CMK (cell line): Measurements from ENCODE around the gene ACBD3.
"Not testable (repeated sequence)": the region's sequence is repeated elsewhere in the genome, so short reads cannot be mapped to it uniquely, and the experiment has no call there.

Source experiments
- DNase-seq: peaks from one replicate; pipeline ENCODE4 v3.0.0-alpha.2; 2010; ENCODE audit warnings: low read depth

ACBD3 gene

DNA sequence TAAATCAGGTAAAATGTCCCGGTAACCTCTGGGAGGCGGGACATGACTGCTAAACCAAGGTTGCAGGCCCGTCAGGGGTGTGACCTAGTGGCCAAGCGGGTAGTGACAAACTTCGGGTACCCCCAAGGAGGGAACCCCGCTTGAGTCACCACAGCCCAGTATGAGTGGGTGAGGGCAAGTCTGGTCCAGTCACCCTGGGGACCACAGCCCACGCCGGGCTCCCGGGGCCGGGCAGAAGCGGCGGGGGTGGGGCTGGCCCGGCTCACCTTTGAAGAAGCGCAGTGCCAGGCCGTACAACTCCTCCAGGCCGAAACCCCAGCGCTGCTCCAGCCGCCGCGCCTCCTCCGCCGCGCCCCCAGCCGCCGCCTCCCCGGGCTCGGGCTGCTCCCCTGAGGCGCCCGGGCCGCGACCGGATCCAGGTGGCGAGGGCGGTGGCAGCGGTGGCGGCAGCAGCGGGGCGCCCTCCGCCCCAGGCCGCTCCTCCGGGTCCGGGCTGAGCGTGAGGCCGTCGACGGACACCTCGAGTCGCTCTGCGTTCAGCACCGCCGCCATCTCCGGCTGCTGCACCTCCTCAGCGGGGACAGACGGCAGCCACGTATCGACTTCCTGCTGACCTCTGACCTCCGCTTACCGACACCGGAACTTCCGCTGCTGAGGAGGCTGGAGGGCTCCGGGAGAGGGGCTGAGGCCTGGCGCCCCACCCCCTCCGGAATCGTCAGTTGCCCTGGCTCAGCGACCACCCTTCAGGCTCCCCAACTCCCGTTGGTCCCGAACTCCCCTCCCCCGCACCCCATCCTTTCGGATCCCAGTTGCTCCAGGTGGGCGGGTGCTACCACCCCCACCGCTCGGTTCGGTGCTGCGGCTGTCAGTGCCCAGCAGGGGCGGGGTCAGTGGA is at the start of gene ACBD3:
ACBD3 (minus strand) TSS at position 618 of the 895 bp plus-strand sequence; CDS start at position 552, 66 bp downstream.
- peak; percentile 72 for DNase-seq

DNA sequence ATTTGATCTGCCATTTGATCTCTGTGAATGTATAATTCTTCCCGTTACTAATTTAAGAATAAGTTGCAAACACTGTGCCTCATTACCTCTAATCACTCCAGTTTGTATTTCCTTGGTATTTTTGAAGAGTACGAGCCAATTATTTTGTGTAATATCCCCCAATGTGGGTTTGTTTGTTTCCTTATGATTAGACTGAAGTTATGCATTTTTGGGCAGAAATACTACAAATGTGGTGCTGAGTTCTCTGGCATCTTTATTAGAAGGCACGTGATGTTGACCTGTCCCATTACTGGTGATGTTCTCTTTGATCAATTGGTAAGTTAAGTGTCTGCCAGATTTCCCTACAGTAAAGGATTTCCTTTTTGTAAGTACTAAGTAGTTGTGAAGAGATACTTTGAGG is 47.3 kb upstream of the ACBD3 start:
- DNase-seq: peak; percentile 30

DNA sequence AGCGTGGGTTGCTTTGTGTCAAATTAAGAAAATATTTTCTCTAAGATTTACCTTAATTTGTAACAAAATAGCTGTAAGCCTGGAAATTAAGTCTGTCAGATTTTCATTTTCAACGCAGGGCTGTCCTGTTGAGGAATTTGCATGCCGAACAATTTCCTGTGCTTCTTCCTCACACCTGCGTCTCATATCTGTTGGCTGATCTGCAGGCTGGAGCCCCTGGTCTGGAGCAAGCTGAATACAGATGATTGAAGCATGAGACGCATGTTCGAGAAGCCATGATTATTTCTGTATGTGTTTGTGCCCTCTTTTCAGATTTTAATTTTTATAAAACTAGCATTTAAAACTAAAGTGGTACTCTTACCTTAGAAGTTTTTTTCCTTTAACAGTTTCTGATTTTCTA is 46.8 kb upstream of the ACBD3 start:
- DNase-seq: no peak

DNA sequence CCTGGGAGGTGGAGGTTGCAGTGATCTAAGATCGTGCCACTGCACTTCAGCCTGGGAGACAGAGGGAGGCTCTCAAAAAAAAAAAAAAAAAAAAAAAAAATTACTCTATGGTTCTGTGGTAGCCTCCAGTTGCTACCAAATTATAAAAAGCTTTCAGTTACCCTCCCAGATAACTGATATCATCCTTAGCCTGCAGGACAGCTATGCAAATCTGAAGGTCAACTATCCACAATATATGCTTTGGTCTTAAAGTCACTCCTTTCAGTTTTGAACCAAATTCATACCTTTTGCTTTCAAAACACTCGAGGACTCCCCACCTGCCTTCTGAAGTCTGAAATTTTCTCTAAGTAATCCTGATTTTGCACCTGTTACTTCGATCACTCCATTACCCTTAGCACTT is 40.1 kb upstream of the ACBD3 start:
- no peak for DNase-seq

DNA sequence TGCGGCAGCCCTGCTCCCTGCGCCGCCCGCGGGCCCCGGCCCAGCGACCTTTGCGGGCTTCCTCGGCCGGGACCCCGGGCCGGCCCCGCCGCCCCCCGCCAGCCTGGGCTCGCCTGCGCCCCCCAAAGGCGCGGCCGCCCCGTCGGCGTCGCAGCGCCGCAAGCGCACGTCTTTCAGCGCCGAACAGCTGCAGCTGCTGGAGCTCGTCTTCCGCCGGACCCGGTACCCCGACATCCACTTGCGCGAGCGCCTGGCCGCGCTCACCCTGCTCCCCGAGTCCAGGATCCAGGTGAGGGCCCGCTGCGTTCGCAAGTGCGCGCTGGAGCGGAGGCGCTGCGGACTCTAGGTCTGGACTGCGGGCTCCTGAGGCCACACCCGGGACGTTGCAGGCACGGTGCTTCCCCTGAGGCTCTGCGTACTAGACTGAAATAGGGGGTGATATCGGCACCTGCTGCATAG is 37.3 kb upstream of the ACBD3 start:
- no peak for DNase-seq

DNA sequence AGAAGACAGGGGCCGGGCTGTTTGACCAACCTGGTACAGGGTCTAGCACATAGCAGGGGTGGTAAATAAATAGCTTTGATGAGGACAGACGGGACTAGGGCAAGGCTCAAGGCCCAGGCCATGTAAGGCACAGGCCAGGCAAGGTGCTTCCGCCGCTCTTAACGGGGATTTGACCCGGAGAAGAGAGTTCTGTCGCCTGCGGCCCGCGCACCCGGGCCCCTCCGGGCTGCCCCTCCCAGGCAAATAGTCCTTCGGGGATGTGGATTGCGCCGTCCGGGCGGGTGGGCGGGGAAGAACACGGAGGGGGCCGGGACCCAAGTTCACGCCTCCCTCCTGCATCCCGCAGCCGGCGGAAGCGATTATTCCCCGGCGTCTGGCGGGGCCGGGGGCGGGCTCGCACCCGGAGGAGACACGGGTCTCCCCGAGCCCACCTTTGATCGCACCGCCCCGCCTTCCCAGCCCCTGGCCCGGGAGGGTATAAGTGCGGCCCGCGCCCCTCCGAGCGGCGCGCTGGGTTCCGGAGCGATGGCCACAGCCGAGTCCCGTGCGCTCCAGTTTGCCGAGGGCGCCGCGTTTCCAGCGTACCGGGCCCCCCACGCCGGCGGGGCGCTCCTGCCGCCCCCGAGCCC is 36.7 kb upstream of the ACBD3 start, which contains the start of gene MIXL1:
MIXL1 (plus strand) TSS at position 508 of the 629 bp plus-strand sequence; CDS start at position 526, 18 bp downstream.
- DNase-seq: no peak

DNA sequence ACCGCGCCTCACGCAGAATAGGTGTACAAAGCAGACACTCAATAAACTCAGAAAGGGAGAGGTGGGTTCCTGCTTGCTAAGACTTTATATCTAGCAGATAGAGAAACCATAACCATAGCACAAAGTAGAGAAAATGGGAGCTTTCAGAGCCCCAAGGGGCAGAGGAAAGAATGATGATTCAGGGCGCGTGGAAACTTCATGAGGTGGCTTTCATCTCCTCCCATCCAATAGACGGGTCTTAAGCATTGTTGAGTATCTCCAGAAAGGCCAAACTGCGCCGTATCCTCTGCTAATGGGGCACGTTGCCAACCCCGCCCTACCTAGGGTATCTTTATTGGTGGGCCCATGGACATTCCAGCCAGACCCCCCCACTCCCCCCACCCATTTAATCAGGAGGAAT is 36.1 kb upstream of the ACBD3 start:
- DNase-seq: no peak

DNA sequence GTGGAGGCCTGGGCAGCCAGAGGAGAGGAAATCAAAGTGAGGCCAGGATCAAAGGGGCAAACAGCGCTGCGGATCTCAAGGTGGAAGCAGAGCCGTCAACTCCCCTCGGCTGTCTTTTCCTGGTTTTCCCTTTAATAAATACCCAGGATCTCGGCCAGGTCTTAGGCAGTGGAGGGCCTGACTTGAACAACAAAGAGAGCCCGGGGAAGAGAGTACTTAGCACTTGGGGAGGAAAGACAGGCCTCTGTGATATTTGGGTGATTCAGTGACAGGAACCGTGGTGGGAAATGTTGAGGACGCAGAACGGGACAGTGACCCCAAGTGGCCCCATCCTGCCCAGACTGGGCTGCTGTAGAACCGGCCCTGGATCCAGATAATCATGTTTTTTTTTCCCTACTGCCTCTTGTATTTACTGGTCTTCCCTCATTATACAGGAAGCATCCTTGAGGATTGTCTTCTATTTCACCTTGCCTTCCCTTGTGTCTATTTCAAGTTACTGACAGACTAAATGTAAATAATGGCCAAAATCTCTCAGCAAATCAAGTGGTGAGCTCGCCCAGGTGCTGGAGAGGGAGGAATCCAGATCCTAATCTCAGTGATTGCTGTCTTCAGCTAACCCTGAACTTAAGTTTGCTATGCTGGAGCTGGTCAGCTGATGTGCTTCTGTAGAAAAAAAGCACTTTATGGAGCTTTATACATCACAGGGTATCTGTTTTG is 34.1 kb upstream of the ACBD3 start:
- DNase-seq: no peak

DNA sequence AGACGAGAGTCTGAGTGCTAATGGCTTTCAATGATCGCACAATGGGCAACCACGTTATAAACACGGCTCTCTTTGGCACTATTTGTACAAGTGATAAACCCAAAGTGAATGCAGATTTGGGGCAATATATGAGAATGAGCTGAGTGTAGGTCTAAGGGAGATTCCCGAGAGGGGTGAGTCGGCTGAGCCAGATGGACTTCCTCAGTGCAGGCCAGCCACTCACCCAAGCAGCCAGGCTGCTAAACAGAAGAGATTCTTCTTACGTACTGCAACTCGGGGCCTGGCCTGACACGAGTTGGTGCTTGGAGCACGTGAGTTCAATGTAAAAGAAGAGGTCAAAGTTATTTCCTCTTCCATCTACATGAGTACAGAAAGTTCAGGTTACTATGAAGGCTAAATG is 30.7 kb upstream of the ACBD3 start:
- DNase-seq: no peak

DNA sequence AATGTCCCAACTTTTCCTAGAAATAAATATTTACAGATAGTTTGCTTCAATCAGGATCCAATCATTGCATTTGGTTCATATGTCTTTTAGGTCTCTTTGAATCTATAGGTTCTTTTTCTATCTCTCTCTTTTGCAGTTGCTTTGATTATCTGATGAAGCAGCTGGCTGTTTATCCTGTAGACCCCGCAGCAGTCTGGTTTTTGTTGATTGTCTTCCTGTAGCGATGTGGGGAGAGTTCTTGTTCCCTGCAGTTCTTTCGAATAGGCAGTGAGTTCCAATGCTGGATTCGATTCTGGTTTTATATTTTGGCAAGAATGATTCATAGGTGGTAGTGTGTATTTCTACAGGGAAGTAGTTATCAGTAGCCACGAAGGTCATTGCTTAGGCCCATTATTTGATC is 29.5 kb upstream of the ACBD3 start:
- DNase-seq: no peak

DNA sequence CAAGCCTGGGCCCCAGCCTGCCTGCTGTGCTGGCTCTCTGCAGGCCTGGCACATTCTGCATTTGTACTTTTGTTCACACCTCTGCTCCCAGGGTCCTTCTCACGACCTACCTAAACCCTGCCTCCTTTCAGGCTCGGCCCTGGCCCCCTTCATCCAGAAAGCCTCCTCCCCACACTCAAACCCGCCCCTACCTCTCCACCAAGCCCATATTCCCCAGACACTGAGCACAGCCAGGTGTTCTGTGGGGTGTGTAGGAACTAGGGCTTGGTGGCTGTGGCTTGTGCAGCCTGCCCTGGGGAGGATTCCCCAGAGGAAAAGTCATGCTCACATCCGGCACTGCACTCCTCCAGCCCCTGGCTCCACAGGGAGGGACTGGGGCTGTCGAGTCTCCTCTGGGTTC is 28.7 kb upstream of the ACBD3 start:
- DNase-seq: no peak

DNA sequence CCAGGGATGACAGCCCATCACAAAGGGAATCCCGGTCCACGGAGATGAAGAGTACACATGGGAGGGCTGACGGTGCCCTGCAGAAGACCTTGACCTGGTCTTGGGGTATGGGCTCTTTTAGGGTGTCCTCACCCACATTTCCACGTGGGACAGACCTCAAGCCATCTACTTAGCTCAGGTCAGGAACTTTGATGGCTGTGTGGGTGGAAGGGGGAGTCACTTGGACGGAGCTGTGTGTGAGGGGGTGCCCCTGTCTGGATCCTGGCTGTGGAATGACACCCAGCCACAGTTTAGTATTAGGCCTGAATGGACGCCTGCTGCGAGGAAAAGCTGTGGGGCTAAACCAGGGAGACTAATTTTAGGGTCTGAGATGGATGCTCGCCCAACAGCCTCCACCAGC is 26.0 kb upstream of the ACBD3 start:
- DNase-seq: no peak

DNA sequence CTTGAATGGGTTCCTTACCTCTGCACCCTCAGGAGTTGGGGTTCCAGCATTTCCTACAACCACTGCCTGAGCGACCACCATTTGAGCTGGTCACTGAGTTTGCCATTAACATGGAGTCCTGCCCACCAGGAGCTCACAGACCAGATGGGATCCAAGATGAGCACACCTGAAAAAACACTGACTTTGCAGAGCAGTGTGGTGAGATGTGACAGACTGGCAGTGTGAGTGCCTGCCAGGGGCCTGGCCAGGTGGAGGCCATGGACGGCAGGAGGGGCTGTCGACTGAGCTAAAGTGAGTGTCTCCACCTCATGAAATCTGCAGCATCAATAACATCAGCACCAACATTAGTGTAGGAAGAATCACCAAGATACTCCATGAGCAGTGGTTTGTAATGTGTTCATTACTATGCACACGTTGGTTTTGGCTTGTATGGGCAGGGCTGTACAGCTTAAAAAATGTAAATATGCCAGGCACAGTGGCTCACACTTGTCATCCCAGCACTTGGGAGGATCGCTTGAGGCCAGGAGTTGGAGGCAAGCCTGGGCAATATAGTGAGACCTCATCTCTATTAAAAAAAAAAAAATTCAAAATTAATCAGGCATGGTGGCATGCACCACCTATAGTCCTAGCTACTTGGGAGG is 24.8 kb upstream of the ACBD3 start:
- DNase-seq: no peak

DNA sequence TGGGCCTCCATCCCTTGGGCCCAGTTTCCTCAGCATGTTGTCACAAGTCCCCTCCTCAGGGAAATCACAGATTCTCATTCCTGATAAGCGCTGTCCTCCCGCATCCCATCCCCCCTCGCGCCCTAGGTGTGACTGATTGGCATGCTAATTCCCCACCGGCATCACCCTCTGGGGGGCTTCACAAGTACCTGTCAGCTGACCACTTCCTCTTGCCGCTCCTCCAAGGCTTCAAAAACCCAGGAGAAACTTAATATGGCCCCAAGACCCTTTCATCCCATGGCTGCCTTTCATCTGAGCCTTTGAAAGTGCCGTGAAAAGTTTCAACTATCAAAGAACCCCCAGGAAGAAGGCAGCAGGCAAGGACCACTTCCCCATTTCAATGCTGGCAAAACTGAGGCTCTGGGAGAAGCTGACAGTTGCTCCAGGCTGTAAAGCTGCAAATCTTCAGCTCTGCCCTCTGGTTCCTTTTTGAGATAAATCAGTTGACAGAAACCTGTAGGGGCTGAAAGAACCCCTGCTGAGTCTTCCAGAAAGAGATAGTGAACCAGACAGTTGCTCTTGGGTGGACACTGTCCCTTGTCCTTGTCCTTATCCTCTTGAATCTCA is 24.1 kb upstream of the ACBD3 start:
- no peak for DNase-seq

DNA sequence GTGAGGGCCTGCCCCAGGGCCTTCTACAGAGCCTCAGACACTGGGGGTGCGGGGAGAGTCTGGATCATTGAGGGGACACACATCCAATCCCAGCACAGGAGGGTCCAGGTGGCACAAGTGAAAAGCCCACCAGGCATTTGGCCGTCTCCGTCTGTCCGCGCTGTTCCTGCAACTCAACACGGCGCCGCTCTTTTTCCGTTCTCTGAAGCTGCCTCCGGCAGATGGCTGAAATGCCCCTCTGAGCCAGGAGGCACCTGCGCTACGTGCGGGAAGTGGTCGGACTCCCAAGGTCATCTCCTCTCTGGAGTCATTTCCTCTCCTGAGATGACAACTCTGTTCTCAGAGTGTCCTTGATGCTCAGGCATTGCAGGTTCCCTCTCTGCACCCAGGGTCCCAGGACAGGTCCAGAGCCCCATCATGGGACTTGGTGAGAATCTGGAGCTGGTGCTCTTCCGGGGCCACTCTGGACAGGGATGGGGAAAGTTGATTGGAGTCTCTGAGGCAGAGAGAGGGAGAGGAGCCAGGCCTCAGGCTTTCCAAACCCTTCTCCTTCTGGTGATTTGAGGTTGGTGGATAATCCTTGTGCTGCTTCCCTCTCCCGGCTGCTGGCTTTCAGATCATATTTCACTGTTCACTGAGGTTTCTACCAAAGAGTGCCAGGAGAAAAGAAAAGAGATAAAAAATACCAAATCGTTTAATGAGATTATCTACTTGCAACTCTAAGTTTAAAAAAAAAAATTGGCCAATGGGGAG is 22.9 kb upstream of the ACBD3 start:
- DNase-seq: no peak

DNA sequence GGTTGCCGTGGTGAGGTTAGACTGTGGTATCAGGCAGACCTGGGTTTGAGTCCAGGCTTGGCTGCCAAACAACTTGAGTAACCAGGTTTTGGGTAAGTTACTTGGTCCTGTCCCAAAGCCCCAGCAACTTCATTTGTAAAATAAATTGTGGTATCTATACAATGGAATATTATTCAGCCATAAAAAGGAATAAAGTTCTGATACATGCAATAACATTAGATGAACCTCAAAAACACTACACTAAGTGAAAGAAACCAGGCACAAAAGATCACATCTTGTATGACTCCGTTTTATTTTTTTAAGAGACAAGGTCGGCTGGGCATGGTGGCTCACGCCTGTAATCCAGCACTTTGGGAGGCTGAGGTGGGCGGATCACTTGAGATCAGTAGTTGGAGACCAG is 20.5 kb upstream of the ACBD3 start:
- no peak for DNase-seq

DNA sequence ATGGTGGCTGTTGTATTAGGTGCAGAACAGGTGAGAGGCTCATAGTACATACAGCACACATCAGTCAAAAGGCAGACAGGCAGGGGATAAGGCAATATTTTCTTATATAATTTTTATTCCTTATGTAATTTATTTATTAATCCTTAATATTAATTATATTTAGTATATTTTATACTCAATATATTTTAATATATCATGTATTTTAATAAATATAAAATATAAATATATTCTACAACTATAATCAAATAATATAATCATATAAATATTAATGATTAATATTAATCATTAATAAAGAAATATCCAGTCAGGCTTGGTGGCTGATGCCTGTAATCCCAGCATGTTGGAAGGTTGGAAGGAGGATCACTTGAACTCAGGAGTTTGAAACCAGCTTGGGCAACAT is 17.7 kb upstream of the ACBD3 start:
- DNase-seq: no peak

DNA sequence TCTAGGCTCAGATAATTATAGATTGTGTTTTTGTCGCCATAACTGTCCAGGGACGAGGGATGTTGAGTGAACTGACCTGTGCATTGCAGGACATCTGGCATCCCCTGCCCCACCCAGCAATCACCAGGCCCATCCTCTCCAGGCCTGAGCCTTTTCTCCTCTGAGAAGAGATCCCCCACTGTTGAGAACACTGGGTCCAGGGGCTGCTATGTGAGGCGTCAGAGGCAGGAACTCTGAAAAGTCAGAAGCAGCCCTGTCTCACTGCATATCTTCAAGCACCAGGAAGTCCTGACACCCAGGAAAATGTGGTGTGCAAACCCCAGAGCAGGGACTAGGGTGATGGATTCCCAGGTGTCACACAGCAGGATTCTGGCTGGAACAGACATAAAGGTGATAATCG is 17.1 kb upstream of the ACBD3 start:
- DNase-seq: no peak

DNA sequence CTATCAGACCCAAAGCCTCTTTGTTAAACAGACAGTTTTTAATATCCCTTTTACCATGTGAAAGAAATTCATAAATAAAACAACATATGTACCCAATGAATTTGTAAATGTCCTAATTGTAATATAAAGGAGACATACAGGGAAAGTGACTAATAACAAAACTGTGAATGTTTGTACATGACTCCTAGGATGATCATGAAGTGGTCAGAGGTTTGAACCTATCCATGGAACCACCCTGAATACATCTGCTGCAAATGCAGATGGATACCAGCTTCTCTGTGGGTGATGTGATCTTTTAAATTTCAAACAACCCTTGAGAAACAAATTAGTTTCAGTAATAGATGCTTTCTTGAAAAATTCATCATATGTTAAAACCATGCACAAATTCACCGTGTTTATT is 16.7 kb upstream of the ACBD3 start:
- DNase-seq: no peak

DNA sequence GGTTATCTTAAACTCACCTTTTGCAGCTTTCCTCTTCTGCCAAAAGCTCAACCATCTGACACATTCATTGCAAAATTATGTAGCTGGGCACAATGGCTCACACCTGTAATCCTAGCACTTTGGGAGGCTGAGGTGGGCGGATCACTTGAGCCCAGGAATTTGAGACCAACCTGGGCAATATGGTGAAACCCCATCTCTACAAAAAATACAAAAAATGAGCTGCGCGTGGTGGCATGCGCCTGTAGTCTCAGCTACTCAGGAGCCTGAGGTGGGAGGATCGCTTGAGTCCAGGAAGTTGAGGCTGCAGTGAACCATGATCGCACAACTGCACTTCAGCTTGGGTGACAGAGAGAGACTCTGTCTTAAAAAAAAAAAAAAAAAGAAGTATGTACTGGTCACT is 16.1 kb upstream of the ACBD3 start:
- not testable (repeated sequence) for DNase-seq

DNA sequence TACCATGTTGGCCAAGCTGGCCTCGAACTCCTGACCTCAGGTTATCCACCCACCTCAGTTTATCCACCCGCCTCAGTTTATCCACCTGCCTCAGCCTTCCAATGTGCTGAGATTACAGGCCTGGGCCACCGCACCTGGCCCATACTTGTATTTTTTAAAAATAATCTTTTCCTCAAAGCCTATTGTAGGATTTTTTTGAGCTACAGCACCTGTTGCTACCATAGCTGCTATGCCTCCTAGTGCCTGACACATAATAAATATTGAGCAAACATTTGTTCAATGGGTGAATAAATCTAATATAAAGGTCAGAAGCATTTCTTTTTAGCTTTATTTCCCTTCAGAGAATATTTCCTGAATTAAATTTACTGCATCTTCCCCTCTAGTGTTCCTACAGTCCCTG is 15.7 kb upstream of the ACBD3 start:
- DNase-seq: no peak
